Mucosa of gallbladder (tissue), 1 donor: Measurements from ENCODE around the gene NUDT17. TPM values are rescaled to one million over a fixed set of nuclear protein-coding genes. Genes with fewer than 3 reads are reported as not detected.
A peak's percentile ranks its signal among the peaks of the same experiment; 100 is the strongest.
"Not testable (repeated sequence)": the region's sequence is repeated elsewhere in the genome, so short reads cannot be mapped to it uniquely, and the experiment has no call there.

Source experiments
- DNase-seq: peaks from one replicate; pipeline ENCODE4 v3.0.0-alpha.2; 2020; ENCODE audit warnings: low spot score
- total RNA-seq: library from RNA; stranded (reverse); gene quantifications from one replicate; pipeline ENCODE4 v1.2.1, GENCODE V29; 2021
- donor health status: DM: no; HTN: no; CAD: no.

NUDT17 gene, protein sequence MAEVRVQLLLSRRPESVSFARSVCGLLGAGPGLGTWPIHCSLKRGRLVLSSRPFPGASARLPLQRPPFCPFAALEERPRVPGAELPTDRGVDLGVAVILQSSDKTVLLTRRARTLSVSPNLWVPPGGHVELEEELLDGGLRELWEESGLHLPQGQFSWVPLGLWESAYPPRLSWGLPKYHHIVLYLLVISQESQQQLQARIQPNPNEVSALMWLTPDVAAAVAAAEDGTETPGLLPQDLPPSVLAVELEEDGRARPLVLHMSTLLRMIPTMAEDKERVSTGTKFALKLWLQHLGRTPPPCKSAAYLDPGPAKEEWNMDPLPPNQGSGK
- total RNA-seq, result 3.1 TPM

DNA sequence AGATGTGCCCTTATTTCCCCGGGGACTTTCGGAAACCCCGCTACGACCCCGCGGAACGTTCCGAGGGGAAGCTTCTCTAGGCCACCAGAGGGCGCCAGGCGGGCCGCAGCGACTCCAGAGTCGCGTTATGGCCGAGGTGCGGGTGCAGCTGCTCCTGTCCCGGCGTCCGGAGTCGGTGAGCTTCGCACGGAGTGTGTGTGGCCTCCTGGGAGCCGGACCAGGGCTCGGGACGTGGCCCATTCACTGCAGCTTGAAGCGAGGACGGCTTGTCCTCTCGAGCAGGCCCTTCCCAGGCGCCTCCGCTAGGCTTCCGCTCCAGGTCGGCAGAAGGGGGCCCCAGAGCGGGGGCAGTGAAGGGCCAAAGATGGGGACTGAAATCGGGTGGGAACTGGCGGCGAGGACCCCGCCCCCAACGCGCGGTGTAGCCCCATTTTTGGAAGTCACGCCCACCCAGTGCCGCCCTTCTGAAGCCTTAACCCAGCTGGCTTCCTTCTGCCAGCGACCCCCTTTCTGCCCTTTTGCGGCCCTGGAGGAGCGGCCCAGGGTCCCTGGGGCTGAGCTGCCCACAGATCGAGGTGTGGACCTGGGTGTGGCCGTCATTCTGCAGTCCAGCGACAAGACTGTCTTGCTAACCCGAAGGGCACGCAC lies at the start of gene NUDT17:
NUDT17 (plus strand) TSS at position 117 of the 648 bp plus-strand sequence; CDS start at position 128, 11 bp downstream.
- DNase-seq, result peak; percentile 68

DNA sequence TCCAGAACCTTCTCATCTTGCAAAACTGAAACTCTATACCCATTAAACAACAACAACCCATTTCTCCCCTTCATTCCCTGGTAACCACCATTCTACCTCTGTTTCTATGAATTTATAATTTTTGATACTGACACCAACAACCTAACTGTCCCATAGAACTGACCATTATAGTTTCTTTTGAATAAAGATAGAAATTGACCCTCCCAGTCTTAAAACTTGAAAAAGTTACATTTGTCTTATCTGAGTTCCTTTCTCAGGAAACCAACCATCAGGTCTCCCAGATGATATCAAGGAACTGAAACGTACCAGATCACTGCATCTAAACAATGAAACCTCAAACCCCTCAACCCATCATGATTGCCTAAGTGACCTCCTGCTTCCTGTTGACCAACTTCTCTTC lies 48.7 kb upstream of the NUDT17 start:
- no peak for DNase-seq

DNA sequence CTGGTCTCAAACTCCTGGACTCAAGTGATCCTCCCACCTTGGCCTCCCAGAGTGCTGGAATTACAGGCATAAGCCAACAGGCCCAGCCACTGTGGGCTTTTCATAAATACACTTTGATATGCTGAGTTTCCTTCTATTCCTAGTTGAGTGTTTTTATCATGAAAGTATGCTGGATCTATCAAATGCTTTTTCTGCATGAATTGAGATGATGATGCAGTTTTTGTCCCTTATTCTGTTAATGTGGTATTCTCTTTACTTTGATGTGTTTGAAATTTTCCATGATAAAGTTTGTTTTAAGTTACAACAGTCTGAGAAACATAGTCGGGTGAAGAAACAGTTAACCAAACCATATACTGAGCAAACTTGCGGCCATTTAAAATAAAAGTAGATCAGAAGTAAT lies 45.6 kb upstream of the NUDT17 start:
- no peak for DNase-seq

DNA sequence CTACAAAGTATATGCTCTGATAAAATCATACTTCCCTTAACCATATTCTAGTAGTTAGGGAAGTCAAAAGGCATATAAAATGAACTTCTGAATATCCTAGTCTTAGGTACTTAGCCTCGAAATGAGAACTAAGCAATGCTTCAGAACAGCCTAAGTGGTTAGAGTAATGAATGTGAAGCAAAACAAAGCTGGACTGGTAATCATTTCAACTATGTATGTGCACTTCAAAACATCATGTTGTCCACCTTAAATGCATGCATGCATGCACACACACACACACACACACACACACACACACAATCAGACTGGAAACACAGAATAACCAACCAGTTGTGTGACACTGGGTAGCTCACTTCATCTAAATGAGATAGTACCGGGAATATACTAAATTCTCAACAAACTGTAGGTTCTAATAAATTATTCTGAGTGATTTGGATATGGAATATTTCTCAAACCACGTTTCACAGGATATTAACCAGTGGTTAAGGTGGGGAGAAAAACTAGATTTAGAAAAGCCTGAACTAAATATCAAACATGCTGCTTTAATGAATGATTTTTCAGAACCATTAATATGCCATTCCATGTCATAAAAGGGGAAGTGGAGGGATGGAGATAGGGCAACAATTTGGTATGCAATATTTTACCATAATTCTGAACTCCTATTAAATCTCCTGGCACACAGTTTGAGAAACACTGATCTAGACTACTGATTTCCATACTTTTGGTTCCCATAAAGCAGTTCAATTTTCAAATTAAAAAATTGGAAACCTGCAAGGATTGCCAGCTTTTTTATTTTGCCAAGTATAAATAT lies 41.0 kb upstream of the NUDT17 start:
- DNase-seq, result no peak

DNA sequence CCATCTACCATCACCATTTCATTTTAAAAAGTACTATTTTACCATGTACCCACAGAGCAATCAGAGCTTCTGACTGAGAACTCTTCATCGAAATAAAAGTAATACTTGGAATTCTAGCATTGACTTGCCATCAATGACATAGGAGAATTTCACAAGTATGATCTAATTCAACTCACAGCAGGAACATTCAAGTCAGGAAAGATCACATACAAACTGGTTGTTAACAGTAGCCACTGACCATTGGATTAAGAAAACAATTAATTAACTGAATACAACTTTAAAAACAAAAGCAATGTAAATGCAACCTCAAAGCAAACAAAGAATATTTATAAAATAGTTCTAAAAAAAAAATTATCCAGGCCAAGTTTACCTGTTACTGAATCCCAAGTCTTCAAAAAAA lies 40.4 kb upstream of the NUDT17 start:
- no peak for DNase-seq

DNA sequence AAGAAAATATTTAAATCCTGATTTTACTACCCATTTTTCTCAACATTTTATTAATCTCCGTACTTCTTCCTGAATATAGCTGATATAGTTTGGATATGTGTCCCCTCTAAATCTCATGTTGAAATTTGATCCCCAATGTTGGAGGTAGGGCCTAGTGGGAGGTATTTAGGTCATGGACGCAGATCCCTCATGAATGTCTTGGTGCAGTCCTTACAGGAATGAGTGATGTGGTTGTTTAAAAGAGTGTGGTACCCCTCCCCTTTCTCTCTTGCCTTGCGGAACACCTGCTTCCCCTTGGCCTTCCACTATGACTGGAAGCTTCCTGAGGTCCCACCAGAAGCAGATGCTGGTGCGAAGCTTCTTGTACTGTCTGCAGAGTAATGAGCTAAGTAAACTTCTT lies 39.0 kb upstream of the NUDT17 start:
- DNase-seq, result no peak

DNA sequence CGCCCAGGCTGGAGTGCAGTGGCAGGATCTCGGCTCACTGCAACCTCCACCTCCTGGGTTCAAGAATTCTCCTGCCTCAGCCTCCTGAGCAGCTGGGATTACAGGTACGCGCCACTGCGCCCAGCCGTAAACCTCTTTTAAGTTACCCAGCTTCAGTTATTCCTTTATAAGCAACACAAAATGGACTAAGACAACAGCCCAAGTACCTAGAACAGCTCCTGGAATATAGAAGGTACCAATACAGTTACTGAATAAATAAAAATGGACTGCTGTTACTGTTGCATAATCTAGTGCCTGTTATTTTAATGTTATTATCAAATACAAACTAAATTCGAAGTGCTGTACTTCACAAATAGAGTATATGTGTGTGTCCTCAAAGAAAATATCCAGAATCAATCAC lies 38.6 kb upstream of the NUDT17 start:
- DNase-seq, result no peak

DNA sequence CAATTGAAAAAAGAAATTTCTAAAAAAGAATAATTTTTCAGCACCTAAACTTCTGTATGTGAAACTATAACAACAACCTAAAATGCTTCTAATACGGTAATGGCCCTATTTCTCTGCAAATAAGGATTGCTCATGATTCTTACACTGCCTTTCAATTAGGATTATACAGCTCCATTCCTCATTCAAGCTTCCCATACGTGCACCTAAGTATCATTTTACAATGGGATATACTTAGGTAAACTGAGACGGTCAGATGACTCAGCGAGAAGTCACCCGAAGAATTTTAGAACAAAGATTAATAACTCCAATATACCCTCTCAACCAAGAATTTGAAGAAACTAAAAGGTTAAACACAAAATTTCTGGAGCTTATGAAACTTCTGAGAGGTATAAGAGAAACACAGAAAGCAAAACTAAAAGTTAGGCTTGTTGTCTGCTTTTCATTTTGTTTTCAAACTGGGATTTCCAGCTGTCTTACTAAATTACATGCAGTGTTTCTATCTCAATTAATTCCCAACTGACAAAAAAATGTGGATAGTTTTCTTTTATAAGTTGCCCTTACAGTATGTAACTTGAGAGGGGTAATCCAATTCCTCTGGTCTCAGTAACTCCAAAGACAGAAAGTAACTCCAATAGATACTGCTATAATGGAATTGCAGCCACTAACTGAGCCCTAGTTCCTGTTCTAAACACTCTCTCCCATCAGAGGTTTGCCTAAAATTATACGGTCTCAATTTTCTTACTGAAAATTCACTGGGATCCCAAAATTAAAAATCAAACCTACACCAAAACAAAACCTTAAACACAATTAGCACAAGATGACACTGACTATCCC lies 32.2 kb upstream of the NUDT17 start:
- DNase-seq, result not testable (repeated sequence)

DNA sequence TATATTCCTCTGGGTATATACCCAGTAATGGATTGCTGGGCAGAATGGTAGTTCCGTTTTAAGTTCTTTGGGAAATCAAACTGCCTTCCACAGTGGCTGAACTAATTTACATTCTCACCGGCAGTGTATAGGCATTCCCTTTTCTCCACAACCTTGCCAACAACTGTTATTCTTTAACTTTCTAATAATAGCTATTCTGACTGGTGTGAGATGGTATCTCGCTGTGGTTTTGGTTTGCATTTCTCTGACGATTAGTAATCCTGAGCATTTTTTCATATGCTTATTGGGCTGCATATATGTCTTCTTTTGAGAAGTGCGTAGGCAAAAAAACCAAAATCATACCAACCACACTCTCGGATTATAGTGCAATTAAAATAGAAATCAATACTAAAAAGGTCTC lies 27.3 kb upstream of the NUDT17 start:
- not testable (repeated sequence) for DNase-seq

DNA sequence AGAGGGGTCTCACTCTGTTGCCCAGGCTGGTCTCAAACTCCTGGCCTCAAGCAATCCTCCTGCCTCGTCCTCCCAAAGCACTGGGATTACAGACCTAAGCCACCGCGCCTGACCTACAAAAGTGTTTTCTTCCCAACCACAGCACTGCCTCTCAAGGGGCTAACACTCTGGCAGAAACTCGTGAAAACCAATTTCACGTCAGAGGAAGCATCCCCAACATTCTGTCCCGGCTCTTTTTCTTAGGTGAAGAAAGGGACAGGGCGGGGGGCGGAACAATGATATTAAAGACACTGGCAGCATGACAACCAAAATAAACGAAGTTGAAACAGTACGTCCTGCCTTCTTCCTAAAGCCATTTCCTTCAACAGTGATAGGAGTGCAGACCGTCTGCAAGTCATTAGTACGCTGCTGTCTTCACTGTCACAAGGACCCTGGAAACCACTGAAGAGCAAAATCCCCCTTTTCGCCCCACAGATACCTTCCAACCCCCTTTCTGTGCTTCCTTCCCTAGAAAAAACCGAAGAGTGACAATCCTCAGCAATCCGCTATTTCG lies 22.6 kb upstream of the NUDT17 start:
- DNase-seq, result not testable (repeated sequence)

DNA sequence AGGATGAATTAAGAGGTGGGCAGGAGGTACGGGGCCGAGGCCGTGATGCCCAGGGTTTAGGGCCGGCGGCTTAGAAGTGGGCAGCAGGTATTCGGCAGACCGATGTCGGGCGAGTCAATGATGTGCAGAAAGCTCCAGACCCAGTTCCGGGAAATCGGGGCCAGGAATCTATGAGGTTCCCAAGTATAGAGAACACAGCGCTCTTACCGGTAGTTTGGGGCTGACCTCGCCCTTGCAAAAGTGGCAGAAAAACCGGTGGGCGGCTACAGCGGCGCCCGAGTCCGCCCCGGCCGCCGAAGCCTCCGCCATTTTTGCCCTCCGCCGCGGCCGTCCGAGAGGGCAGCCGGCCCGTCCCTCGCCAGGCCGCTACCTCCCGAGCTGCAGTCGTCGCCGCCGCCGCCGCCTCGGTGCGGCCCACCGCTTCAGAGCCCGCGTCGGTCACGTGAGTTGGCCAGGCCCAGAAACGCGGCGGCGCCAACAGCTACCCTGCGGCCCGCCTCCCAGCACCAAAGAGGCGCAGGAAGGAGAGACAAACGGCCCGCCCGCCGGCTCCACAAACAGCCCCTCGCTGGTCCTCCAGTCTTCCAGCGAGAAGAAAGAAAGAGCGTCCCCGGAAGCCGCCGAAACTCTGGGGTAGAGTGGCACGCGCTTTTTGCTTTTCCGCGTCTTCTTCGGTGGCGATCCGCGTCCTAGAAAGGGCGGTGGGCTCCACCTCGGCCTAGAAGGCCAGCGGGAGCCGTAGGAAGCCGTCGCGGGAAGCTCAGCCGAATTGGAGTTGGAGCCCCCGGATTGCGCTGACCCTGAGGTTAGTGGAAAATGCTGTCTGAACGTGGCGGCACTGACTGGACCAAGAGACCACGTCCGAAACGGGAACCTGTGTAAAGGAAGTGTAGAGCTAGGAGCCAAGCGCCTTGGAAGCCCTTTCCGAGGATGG lies 21.6 kb upstream of the NUDT17 start, which contains the start of the genes POLR3C and RNF115:
POLR3C (plus strand) TSS at position 636 of the 934 bp plus-strand sequence. CDS start 1,577 bp downstream, outside the sequence.
RNF115 (minus strand) TSS at position 531 of the 934 bp plus-strand sequence; CDS start at position 309, 222 bp downstream.
- DNase-seq, result peak; percentile 92

DNA sequence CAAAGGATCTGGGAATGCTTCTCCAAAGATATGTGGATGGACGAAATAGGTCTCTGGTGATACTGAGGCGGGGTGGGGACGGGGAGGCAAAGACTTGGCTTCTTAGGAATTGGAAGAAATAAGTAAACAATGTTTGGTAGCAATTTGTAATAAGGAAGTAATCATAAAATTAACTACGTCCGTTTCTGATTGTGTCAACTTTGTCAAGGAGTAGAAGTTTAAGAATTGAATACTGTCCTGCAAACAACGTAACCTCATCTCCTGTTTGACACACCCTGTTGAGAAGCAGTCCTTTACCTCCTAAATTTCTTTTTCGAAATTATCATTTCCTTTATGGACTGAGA lies 21.0 kb upstream of the NUDT17 start:
- DNase-seq, result no peak

DNA sequence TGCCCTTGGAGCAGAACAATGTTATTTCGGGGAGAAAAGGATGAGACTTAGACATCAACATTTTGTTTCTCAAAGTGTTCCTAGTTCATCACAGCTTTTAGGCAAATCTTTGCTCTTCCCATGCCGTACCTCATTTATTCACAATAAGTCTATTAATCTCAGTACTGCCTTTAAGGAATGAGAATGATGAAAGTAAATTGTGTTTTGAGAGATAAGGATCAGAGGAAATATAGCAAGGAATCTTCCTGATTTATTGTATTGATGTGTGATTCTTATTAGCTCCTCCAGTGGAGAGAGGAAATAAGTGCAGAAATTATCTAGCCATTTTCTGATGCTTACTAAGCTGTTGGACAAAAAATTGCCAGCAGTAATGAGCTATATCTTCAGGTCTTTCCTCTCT lies 19.4 kb upstream of the NUDT17 start:
- DNase-seq, result no peak

DNA sequence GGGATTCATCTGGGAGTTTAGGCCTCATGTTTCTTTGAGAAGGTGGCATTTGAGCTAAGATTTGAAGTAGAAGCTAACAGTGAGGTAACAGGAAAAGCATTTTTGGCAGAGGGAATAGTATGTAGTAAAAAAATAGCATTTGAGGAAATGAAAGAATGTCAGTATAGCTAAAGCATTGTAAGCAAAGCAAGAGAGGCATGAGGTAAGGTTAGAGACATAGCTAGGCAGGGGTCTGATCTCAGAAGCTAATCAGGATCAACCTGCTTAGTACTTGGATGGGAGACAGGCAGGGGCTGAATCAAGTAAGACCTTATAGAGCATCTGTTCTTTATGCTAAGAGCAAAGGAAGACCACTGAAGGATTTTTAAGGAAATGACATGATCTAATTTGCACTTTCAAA lies 17.5 kb upstream of the NUDT17 start:
- DNase-seq, result no peak

DNA sequence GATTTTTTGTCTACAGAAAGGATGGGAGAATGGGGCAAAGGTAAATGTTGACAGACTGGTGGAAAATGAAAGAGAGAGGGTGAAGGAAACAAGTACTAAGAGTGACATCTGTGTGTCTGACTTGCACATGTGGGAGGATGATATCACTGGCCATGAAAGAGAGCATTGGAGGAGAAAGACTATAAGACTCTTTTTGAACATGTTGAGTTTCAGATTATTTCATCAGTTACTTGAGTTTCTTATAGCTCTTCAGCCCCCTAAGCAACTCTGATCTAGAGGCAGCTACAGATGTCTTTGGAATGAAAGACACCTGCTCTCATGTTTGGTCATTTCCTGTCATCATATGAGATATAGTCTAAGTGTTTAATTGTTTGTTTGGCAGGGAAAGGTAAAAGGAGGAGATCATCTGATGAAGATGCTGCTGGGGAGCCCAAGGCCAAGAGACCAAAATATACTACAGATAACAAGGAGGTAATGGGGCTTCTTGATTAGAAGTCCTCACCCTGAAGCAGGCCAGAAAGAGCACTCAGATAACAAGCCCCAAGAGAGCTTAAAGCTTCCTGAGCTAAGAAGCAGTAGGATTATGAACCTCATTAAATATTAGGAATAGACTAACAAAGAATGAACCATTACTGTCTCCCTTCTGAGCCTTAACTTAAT lies 16.9 kb upstream of the NUDT17 start:
- no peak for DNase-seq

DNA sequence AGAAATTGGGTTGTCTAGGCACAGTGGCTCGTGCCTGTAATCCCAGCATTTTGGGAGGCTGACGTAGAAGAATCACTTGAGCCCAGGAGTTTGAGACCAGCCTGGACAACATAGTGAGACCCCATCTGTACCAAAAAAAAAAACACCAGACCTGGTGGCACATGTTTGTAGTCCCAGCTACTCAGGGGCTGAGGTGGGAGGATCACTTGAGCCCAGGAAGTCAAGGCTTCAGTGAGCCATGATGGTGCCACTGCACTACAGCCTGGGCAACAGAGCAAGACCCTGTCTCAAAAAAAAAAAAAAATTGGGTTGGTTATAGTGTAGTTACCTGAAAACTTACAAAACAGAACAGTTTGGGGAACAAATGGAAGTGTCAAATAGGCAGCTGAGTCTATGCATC lies 14.6 kb upstream of the NUDT17 start:
- DNase-seq, result not testable (repeated sequence)

DNA sequence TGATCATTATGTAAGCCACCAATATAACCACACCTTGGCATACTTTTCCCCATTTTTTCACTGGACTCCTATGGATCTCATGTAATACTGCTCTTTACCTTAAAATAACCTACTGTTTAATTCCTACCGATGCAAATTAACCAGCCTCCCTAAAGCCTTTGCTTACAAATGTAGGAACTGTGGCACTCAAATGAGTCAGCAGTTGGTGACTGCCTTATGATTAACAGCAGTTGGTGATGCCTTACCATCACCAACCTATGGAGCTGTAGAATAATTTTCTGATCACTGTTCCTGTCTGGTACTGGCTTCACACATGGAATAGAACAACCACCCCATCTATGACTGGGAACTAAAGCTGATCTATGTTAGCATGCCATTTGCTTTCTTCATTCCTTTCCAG lies 7.8 kb upstream of the NUDT17 start:
- no peak for DNase-seq

DNA sequence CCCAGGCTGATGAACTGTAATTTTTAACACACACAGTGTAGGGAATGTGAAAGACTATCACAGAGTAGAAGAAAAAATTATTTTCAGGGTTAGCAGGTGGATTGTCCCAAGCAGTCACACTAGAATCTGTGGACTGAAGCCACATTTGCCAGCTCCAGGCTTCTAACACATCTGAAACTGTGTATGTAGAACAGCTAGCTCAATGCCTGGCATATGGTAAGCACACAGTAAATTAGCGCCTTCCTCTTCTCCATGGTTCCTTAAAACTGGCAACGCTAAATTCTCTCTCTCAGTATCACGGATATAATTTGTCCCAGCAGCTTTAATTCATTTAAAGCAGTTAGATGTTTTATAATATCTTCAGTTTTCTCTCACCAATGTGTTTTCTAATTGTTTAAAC lies 2.4 kb upstream of the NUDT17 start:
- no peak for DNase-seq

DNA sequence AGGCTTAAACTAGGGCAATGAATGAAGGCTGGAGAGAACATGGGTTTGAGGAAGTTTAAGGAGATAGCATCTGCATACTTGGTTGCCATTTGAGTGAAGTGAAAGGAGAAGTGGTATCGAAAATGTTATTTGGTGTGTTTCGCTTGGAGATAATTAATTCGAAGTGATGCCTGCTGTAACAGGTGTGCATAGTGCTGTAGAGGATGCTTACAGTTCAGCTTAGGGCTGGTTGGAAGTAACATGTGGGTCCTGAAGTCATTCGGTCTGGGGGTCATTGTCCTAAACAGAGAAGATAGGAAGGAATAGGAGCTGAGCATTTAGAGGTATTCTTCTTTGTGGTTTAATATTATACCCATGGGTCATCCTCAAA lies 301 bp upstream of the NUDT17 start:
- DNase-seq, result no peak

DNA sequence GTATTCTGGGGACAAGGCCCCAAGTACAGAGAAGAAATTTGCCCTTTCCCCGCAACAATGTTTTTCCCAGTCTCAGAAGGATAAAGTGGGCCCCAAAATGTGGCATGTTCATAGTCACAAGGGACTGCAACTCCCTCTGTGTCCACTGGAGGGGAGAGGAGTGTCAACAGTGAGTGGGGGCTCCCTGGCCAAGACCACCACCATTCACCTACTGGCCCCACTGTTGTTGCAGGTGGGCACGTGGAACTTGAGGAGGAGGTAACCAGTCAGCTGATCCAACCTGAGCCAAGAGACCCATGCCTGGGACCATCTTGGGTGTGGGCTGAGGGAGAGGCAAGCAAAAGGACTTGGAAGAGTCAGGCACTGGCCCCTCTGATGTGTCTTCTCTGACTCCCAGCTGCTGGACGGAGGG lies 777 bp downstream of the NUDT17 start:
- DNase-seq, result no peak
